ENCODE data around the gene TRIP4. TPM values are rescaled to one million over a fixed set of nuclear protein-coding genes. Genes with fewer than 3 reads are reported as not detected.
A peak's percentile ranks its signal among the peaks of the same experiment; 100 is the strongest.

Gene TRIP4
- total RNA-seq, 2 experiments from 2014 or later = 9.3 to 21.0 TPM

DNA sequence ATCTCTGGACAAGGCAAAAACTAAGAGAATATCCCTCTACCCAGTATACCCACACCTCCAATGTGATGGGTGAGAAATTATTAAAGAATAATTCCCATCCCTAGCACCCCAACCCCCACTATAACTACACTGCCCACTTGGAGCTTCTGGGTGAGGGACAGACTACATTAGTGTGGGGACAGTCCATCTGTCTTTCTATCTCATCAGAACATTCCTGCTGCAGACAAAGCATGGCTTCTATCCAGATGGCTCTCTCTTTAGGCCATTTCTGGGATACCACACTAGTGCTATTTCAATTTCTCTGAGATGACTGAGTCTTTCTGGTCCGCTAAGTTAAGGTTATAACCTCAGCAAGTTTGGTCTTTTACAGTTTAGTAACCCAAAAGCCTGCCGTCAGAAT, 38.3 kb upstream of the TRIP4 start:
- H3K27ac ChIP-seq (ENCODE audit: low read depth, low read length, poor library complexity, severe bottlenecking) = no peak overlapping the region
- BruUV-seq (replicated peaks) = no TSS peak
- DNase-seq (ENCODE audit: low spot score) = no peak
- no peaks in the 10 kb centered on the region for H3K9me3 ChIP-seq (ENCODE audit: low read length)
- no peaks in the 10 kb centered on the region for H3K9me2 ChIP-seq (ENCODE audit: insufficient read depth, low read length)
- no peak overlapping the region for H3K4me3 ChIP-seq (ENCODE audit: low read depth, low read length, poor library complexity, severe bottlenecking)
- H4K20me1 ChIP-seq (ENCODE audit: insufficient read depth, low read length) = no peaks in the 10 kb centered on the region
- H2AFZ ChIP-seq (ENCODE audit: low read length) = no peak overlapping the region
- peaks cover 5% of the 10 kb centered on the region; the same call in 1 of the 2 replicates for H3K36me3 ChIP-seq (ENCODE audit: insufficient read depth, low read length)
- intact Hi-C loops (cut with micrococcal nuclease; ENCODE audit: unreplicated experiment) = no loop called here
- TF ChIP-seq, protein P1, sequence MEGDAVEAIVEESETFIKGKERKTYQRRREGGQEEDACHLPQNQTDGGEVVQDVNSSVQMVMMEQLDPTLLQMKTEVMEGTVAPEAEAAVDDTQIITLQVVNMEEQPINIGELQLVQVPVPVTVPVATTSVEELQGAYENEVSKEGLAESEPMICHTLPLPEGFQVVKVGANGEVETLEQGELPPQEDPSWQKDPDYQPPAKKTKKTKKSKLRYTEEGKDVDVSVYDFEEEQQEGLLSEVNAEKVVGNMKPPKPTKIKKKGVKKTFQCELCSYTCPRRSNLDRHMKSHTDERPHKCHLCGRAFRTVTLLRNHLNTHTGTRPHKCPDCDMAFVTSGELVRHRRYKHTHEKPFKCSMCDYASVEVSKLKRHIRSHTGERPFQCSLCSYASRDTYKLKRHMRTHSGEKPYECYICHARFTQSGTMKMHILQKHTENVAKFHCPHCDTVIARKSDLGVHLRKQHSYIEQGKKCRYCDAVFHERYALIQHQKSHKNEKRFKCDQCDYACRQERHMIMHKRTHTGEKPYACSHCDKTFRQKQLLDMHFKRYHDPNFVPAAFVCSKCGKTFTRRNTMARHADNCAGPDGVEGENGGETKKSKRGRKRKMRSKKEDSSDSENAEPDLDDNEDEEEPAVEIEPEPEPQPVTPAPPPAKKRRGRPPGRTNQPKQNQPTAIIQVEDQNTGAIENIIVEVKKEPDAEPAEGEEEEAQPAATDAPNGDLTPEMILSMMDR (conservative IDR thresholded peaks at IDR 0.05; ENCODE audit: low read length) = no peak
- TF ChIP-seq EZH2phosphoT487 (IDR thresholded peaks at IDR 0.05; ENCODE audit: borderline replicate concordance, low read depth, low read length) = no peak
- H3K4me2 ChIP-seq (ENCODE audit: low read length) = no peak overlapping the region
- ChIA-PET POLR2A (no interaction called here), CTCF (ENCODE audit: unreplicated experiment) (no interaction called here)
- peaks cover 7% of the 10 kb centered on the region; the same call in 1 of the 2 replicates for H3K79me2 ChIP-seq (ENCODE audit: insufficient read depth, low read depth, low read length)
- H3K4me1 ChIP-seq (ENCODE audit: insufficient read depth, low read length, poor library complexity, severe bottlenecking) = peaks cover 2% of the 10 kb centered on the region

DNA sequence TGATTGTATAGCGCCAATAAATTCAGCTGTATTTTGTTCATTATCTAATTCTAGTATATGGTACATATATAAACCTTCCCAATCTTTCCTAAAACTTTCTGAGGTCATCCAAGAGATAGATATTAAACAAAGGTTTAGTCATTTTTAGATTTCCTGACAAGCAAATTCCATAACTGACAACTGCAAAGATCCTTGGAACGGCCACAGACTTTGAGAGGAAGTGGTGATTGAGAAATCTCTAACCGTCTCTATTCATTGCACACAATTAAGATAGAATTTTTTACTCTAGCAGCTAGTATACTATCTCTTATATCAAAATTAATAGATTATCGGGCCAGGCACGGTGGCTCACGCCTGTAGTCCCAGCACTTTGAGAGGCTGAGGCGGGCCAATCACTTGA, 36.4 kb upstream of the TRIP4 start:
- DNase-seq (ENCODE audit: low spot score) = no peak
- Histone ChIP-seq H3K4me1 (ENCODE audit: insufficient read depth, low read length, poor library complexity, severe bottlenecking) (peaks cover 13% of the 10 kb centered on the region), H3K4me3 (ENCODE audit: low read depth, low read length, poor library complexity, severe bottlenecking) (no peak overlapping the region), H3K36me3 (ENCODE audit: insufficient read depth, low read length) (peaks cover 5% of the 10 kb centered on the region; the same call in 1 of the 2 replicates), H3K79me2 (ENCODE audit: insufficient read depth, low read depth, low read length) (peaks cover 12% of the 10 kb centered on the region), H2AFZ (ENCODE audit: low read length) (no peak overlapping the region), H4K20me1 (ENCODE audit: insufficient read depth, low read length) (peaks cover 2% of the 10 kb centered on the region; the same call in 1 of the 2 replicates), H3K27ac (ENCODE audit: low read depth, low read length, poor library complexity, severe bottlenecking) (no peak overlapping the region), H3K4me2 (ENCODE audit: low read length) (no peak overlapping the region), H3K9me3 (ENCODE audit: low read length) (no peaks in the 10 kb centered on the region), H3K9me2 (ENCODE audit: insufficient read depth, low read length) (no peaks in the 10 kb centered on the region)
- BruUV-seq (replicated peaks) = no TSS peak
- intact Hi-C loops (cut with micrococcal nuclease; ENCODE audit: unreplicated experiment) = no loop called here
- TF ChIP-seq, protein P1 (conservative IDR thresholded peaks at IDR 0.05; ENCODE audit: low read length) = no peak
- TF ChIP-seq EZH2phosphoT487 (IDR thresholded peaks at IDR 0.05; ENCODE audit: borderline replicate concordance, low read depth, low read length) = no peak
- POLR2A ChIA-PET = interaction anchor here (0.5 to 1.6 kb wide), 2 partner anchors 13 to 26 kb away, joined by 3 read pairs; no protein-coding TSS in a partner anchor
- CTCF ChIA-PET (ENCODE audit: unreplicated experiment) = no interaction called here

DNA sequence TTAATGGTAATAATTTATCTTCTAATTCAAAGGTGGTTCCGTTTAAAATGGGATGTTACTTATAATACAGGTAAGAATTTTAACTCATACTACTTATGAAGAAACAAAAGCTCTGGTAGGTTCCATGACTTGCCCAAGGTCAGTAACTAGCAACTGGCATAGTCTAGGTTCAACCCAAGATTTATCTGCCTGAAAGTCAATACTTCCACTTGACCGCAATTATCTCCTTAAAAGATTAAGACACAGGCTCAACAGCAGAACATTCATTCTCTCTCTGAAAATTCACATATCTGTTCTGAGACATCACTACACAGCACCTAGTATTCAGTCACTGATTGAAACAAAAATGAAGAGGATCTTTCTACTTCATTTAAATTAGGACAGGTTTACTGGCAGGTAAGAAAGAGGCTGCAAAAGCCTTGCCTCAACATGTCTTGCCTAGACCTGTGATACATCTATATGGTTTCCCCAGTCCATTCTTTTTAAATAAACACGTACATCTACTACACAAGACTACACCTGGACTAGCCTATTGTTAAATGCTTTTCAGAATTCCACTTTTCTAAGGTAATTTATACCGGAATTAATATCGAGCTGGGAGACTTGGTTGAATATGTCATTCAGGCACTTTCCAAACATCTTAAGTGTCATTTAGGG, 32.8 kb upstream of the TRIP4 start:
- H3K36me3 ChIP-seq (ENCODE audit: insufficient read depth, low read length) = no peaks in the 10 kb centered on the region
- no peaks in the 10 kb centered on the region for H3K9me2 ChIP-seq (ENCODE audit: insufficient read depth, low read length)
- POLR2A ChIA-PET = no interaction called here
- DNase-seq (ENCODE audit: low spot score) = no peak
- peaks cover 12% of the 10 kb centered on the region for H3K79me2 ChIP-seq (ENCODE audit: insufficient read depth, low read depth, low read length)
- H4K20me1 ChIP-seq (ENCODE audit: insufficient read depth, low read length) = peaks cover 2% of the 10 kb centered on the region; the same call in 1 of the 2 replicates
- intact Hi-C loops (cut with micrococcal nuclease; ENCODE audit: unreplicated experiment) = loop anchor here (5.0 kb wide), 1 partner anchor 193 kb away; the partner anchor contains the start of gene PPIB
- H3K4me2 ChIP-seq (ENCODE audit: low read length) = peak overlapping the region; percentile 96
- H3K27ac ChIP-seq (ENCODE audit: low read depth, low read length, poor library complexity, severe bottlenecking) = peak overlapping the region; percentile 56
- H2AFZ ChIP-seq (ENCODE audit: low read length) = peak overlapping the region; percentile 51; the same call in 1 of the 2 replicates
- peaks cover 19% of the 10 kb centered on the region for H3K4me1 ChIP-seq (ENCODE audit: insufficient read depth, low read length, poor library complexity, severe bottlenecking)
- TF ChIP-seq EZH2phosphoT487 (IDR thresholded peaks at IDR 0.05; ENCODE audit: borderline replicate concordance, low read depth, low read length) = no peak
- no peaks in the 10 kb centered on the region for H3K9me3 ChIP-seq (ENCODE audit: low read length)
- TSS peak; percentile 23 for BruUV-seq (replicated peaks)
- peak overlapping the region; percentile 87 for H3K4me3 ChIP-seq (ENCODE audit: low read depth, low read length, poor library complexity, severe bottlenecking)
- CTCF ChIA-PET (ENCODE audit: unreplicated experiment) = no interaction called here
